Urinary bladder (tissue), 4 donors: ENCODE results near the gene NTF3. TPM values are rescaled to one million over a fixed set of nuclear protein-coding genes. Genes with fewer than 3 reads are reported as not detected.
A peak's percentile ranks its signal among the peaks of the same experiment; 100 is the strongest.

ENCODE experiments used
- DNase-seq: peaks from one replicate; pipeline ENCODE4 v3.0.0-alpha.2; 2015; ENCODE audit errors: extremely low spot score
- H3K27ac ChIP-seq: one replicate; pipeline ENCODE4 v1.5.1; 2013; ENCODE audit warnings: low read depth, mild to moderate bottlenecking, moderate library complexity
- H3K36me3 ChIP-seq: one replicate; pipeline ENCODE4 v1.6.1; 2013; ENCODE audit warnings: mild to moderate bottlenecking, moderate library complexity; ENCODE audit not compliant: insufficient read depth
- H3K4me1 ChIP-seq: one replicate; pipeline ENCODE4 v1.6.1; 2013; ENCODE audit warnings: mild to moderate bottlenecking, moderate library complexity; ENCODE audit not compliant: insufficient read depth
- H3K4me3 ChIP-seq: one replicate; pipeline ENCODE4 v1.5.1; 2013; ENCODE audit warnings: low read depth, low read length
- WGBS: extraction: QIAGEN DNeasy Blood & Tissue Kit; methylation state at CpG from one replicate; pipeline ENCODE4 v1.1.7; 2013; 5-methylcytosine and 5-hydroxymethylcytosine counted together
- polyA plus RNA-seq: library from polyadenylated mRNA; stranded (reverse); fragments of 200-250 nt; gene quantifications from one replicate; pipeline ENCODE4 v1.2.3, GENCODE V29; 2013
- total RNA-seq: library from RNA; depleted of rRNA; stranded (reverse); fragments of >200 nt; gene quantifications from one replicate; pipeline ENCODE4 v1.2.3, GENCODE V29; 2014
- donor health status: healthy with polysubstance abuse.
- donor health status: healthy.

Gene NTF3
- total and polyA plus RNA-seq, 2 donors, result 11.3 TPM

DNA sequence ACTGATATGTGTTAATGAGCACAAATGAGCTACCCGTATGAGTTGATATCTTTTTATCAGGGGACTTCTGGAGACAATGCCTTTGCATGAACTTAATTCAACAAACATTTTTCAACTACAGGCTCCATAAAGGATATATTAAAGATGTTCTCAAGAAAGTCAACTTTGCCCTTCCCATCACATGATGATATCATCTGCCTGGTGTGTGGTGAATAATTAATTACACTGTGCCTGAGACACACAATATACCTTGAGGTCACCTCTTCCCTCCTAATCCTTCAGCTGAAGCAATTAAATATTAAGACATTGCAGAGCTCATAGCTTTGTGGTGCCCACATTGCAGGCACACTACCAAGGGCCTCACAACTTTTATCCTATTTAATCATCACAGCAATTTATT, 22.3 kb upstream of the NTF3 start:
- H3K36me3 ChIP-seq, result no peaks in the 10 kb centered on the region
- H3K4me3 ChIP-seq, result no peak overlapping the region
- H3K4me1 ChIP-seq, result no peaks in the 10 kb centered on the region
- WGBS, result 51% methylated on average over 1 of the region's 1 CpG
- H3K27ac ChIP-seq, result no peak overlapping the region
- DNase-seq, result no peak

DNA sequence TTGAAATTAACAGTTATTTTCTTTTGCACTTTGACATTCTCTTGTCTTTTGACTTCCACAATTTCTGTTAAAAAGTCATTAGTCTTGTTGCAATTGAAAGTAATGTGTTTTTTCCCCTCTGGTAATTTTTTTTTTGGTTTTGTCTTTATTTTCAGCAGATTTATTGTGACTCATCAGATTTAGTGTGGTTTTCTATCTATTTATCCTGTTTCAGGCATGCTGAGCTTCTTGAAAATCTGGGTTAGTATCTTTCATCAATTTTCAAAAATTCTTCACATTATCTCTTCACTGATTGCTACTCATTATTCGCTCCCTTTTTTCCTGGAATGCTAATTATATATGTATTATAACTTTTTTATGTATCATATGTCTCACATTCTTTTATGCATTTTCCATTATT, 15.3 kb upstream of the NTF3 start:
- Histone ChIP-seq H3K4me1 (no peaks in the 10 kb centered on the region), H3K27ac (no peak overlapping the region), H3K36me3 (no peaks in the 10 kb centered on the region), H3K4me3 (no peak overlapping the region)
- 93% methylated on average over 1 of the region's 1 CpG for whole genome bisulfite sequencing
- DNase-seq, result no peak

DNA sequence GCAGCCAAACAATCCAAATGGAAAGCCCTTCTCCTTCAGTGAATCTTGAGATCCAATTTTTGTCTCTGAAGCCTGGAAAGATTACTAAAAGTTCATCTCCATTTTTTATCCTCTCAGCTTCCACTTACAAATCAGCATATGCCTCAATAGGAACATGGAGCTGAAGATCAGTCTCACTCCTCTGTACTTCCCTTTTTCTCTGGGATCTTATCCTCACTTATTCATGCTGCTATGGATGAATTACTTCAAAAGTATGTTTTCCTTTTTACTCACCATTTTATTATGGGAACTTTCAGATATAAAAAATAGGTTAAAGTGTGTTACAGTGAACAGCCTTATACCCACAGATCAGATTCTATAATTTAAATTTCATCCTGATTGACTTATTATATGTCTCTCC, 14.4 kb upstream of the NTF3 start:
- no peaks in the 10 kb centered on the region for H3K4me1 ChIP-seq
- no peak for DNase-seq
- no peak overlapping the region for H3K4me3 ChIP-seq
- H3K27ac ChIP-seq, result no peak overlapping the region
- no peaks in the 10 kb centered on the region for H3K36me3 ChIP-seq

GRCh38 chr12:5428332-5429221, 3.3 kb upstream of the NTF3 start:
- Histone ChIP-seq H3K36me3 (no peaks in the 10 kb centered on the region), H3K4me1 (no peaks in the 10 kb centered on the region), H3K4me3 (no peak overlapping the region), H3K27ac (no peak overlapping the region)
- WGBS, result 26% methylated on average over 14 of the region's 14 CpGs
- DNase-seq, result no peak

DNA sequence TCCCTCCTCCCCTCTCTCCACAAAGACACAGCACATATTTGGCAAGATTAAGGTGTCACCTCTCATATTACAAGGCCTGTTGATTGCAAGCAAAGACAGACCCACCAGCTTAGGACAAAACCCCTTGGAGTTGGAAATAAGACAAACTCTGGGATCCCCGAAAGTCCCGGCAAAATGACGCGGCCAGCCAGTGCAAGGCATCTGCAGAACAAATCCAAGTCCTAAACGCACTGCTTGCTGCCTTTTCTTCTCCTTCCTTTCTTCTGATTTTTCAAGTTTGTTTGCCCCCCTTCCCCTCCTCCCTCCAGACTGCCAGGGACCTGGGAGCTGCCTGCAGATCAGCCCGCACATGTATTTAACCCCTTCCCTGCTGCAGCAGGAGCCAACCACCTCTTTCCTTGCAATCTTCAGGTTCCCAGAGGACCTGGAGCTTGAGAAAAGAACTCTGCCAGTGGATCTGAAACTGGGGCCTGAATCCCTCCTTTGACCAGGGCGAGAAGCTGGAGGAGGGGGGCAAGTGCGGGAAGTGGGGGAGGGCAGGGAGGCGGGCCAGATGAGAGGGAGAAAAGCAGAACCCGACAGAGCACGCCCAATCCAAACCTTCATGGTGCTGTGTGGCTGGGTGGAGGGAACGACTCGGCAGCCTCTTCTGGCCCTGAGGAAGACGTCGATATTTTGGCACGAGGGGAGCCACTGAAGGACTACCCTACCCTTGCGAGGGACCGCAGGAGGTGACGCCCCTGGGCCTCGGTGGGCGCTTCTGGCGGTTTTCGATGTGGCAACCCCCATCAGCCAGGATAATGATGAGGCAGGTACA, 2.0 kb upstream of the NTF3 start:
- Histone ChIP-seq H3K27ac (no peak overlapping the region), H3K36me3 (no peaks in the 10 kb centered on the region), H3K4me1 (no peaks in the 10 kb centered on the region), H3K4me3 (no peak overlapping the region)
- 20% methylated on average over 23 of the region's 23 CpGs for WGBS
- no peak for DNase-seq

DNA sequence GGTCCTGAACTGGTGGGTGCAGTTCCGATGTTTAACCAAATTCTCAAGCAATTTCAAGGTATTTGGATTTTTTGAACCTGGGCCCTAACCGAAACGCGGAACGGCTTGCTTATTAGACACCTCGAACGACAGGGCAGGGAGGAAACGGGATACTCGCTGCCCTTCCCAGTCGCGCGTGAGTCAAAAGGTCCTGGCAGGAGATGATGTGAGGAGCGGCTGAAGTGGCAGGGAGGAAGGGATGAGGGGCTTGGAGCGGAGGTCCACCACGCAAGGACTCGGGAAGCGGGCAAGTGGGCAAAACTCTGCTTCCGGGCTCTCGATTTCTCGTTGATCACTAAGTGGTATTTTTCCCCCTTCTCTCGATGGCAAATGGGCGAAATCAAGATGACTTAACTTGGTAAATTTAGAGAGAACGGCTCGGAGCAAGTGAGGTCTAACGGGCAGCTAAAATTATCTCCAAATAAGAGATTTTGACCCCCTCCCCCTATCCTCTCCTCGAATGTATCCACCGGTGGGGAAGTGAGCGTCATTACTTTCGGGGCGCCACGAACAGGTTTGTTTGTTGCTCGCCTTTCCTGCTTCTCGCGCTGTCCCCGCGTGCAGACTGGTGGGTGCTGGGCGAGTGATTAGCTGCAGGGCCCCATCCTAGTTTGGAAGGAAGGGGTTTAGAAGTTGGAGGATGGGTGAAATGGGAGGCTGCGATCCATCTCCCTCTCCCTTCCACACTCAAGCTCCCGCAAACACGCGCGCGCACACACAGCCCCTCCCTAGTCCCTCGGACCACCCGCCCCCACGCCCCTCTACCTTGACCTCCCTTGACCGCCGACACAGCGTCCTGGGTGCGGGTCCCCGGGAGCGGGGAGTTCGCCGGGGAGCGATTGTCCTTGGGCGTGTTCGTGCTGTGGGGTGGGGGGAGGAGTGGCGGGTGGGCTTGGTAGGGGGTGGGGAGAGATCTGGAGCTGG, 986 bp upstream of the NTF3 start:
- Histone ChIP-seq H3K27ac (no peak overlapping the region), H3K4me3 (peak overlapping the region; percentile 62), H3K4me1 (no peaks in the 10 kb centered on the region), H3K36me3 (no peaks in the 10 kb centered on the region)
- DNase-seq, result no peak
- 5% methylated on average over 58 of the region's 58 CpGs for WGBS

- Histone ChIP-seq H3K4me3 (peak overlapping the region; percentile 62), H3K36me3 (no peaks in the 10 kb centered on the region), H3K4me1 (no peaks in the 10 kb centered on the region), H3K27ac (peak overlapping the region; percentile 55)
- no peak for DNase-seq
- 1% methylated on average over 59 of the region's 59 CpGs for WGBS
Observed at GRCh38 chr12:5433081-5433844, 1.4 kb downstream of the NTF3 start.

- no peaks in the 10 kb centered on the region for H3K36me3 ChIP-seq
- no peak overlapping the region for H3K27ac ChIP-seq
- H3K4me1 ChIP-seq, result no peaks in the 10 kb centered on the region
- no peak for DNase-seq
- 21% methylated on average over 15 of the region's 15 CpGs for WGBS
- peak overlapping the region; percentile 62 for H3K4me3 ChIP-seq
Observed at GRCh38 chr12:5433845-5434646, 2.1 kb downstream of the NTF3 start.

GRCh38 chr12:5434647-5435560, 3.0 kb downstream of the NTF3 start:
- WGBS, result 38% methylated on average over 6 of the region's 6 CpGs

GRCh38 chr12:5437182-5437583, 5.3 kb downstream of the NTF3 start:
- no peak overlapping the region for H3K27ac ChIP-seq
- H3K4me1 ChIP-seq, result no peaks in the 10 kb centered on the region
- no peak overlapping the region for H3K4me3 ChIP-seq
- no peaks in the 10 kb centered on the region for H3K36me3 ChIP-seq
- peak; percentile 67 for DNase-seq
- WGBS, result 44% methylated on average over 4 of the region's 4 CpGs

More at GRCh38 chr12:5434647-5435560, 3.0 kb downstream of the NTF3 start:
- Histone ChIP-seq H3K27ac (no peak overlapping the region), H3K4me1 (no peaks in the 10 kb centered on the region), H3K4me3 (no peak overlapping the region), H3K36me3 (no peaks in the 10 kb centered on the region)
- DNase-seq, result no peak

DNA sequence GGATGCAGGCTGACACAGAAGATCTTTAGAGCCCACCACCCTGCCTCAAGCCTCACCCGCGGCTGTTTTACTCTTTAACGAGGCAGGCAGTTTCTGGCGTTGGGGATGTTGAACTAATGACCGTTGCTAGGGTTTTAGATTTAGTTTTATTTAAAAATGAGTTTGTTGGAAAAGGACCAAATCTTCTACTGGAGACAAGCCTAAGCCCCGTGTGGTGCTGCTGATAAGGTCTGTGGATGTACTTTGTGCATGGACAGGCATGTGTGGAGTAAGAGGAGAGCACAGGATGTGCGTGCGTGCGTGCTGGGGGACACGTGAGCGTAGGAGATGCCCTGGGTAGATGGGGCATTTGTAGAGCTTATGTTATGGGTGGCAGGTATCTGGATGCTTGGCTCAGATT, 5.7 kb downstream of the NTF3 start:
- WGBS, result 27% methylated on average over 11 of the region's 11 CpGs
- H3K27ac ChIP-seq, result no peak overlapping the region
- no peak overlapping the region for H3K4me3 ChIP-seq
- no peak for DNase-seq
- H3K36me3 ChIP-seq, result no peaks in the 10 kb centered on the region
- no peaks in the 10 kb centered on the region for H3K4me1 ChIP-seq
